ENCODE results near the gene RPL23. TPM values are rescaled to one million over a fixed set of nuclear protein-coding genes. Genes with fewer than 3 reads are reported as not detected.

Gene RPL23
- total RNA-seq, 1 donor from 2014 or later, result 1,994 TPM

GRCh38 chr17:38824899-38825761, 28.4 kb downstream of the RPL23 start, which contains the start of gene CWC25:
Gene CWC25 (minus strand): TSS chr17:38825321. CDS start chr17:38825183, 138 bp downstream.
- Mint-ChIP-seq H3K27me3 (no peaks in the 10 kb centered on the region), H3K9me3 (no peaks in the 10 kb centered on the region), H3K27ac (peak within 1 kb of the TSS; percentile 100), H3K36me3 (ENCODE audit: low read depth) (peaks cover 24% of the 10 kb centered on the region), H3K4me3 (peak within 1 kb of the TSS; percentile 98), H3K4me1 (peaks cover 35% of the 10 kb centered on the region)
- DNase-seq, result peak; percentile 100
- intact Hi-C loops (cut with micrococcal nuclease), result loop anchor here (1.0 to 2.0 kb wide), 4 partner anchors 26 to 74 kb away; partner anchors contain the start of genes PIP4K2B, PSMB3 and RPL23

DNA sequence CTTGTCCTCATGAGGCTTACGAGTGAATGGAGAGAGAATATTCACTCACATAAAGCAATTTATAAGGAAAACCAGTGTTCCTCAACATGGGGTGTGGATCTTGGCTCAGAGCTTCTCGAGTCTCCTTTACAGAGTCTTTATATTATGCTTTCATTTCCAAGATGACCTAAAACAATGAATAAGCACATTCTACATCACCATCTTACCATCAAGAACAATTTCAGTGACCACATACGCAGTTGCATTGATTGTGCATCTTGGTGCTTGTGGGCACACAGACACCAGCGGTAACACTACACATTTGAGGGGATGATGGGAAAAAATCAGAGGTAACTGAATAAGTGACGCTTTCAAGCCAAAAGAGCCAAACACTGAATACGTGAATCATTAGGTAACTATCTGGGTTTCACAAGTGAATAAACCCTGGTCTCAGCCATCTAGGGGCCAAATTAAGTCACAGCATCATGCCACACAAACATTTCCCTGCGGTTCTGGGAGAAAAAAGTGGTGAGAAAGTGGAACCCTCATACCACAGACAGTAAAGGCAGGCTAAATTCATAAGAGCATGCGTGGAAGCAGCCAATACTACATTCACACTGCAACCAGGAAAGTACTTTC, 37.8 kb downstream of the RPL23 start:
- Mint-ChIP-seq H3K9me3 (no peaks in the 10 kb centered on the region), H3K27ac (peak overlapping the region; percentile 5), H3K36me3 (ENCODE audit: low read depth) (peaks cover 37% of the 10 kb centered on the region), H3K4me3 (no peak overlapping the region), H3K27me3 (no peaks in the 10 kb centered on the region), H3K4me1 (peaks cover 9% of the 10 kb centered on the region)
- DNase-seq, result peak; percentile 68
- intact Hi-C loops (cut with micrococcal nuclease), result no loop called here

GRCh38 chr17:38809828-38810227, 43.7 kb downstream of the RPL23 start:
- no peak overlapping the region for H3K27ac Mint-ChIP-seq
- H3K27me3 Mint-ChIP-seq, result no peaks in the 10 kb centered on the region
- no peaks in the 10 kb centered on the region for H3K9me3 Mint-ChIP-seq
- no peak overlapping the region for H3K4me3 Mint-ChIP-seq
- intact Hi-C loops (cut with micrococcal nuclease), result no loop called here
- peaks cover 52% of the 10 kb centered on the region for H3K36me3 Mint-ChIP-seq (ENCODE audit: low read depth)
- peaks cover 2% of the 10 kb centered on the region for H3K4me1 Mint-ChIP-seq
- no peak for DNase-seq

DNA sequence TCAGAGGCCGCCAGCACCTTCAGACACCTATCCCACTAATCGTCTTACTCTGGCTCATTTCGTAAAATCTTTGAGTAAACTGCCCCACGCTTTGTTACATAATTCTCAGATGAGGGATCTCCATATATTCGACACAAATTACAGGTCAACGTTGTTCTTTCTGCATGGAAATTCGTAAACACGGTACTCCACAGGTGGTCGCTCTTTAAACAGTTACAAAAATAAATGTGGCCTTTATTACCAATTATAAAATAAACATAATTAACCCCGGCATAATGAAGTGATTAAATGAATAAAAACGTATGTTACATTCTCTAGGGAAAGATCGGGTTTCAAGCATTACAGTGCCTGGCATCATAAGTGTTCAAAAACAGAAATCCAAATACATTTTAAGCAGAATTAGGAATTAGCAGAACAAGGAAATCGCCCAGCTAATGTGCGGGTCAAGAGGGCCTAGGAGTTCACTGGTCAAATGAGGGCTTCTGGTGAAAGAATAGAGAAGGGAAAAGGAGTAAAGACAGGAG, 53.2 kb downstream of the RPL23 start:
- no peaks in the 10 kb centered on the region for H3K27me3 Mint-ChIP-seq
- H3K27ac Mint-ChIP-seq, result peak overlapping the region; percentile 78
- peak overlapping the region; percentile 83 for H3K4me3 Mint-ChIP-seq
- H3K4me1 Mint-ChIP-seq, result peaks cover 35% of the 10 kb centered on the region
- intact Hi-C loops (cut with micrococcal nuclease), result no loop called here
- no peak for DNase-seq
- peaks cover 46% of the 10 kb centered on the region for H3K36me3 Mint-ChIP-seq (ENCODE audit: low read depth)
- H3K9me3 Mint-ChIP-seq, result no peaks in the 10 kb centered on the region

DNA sequence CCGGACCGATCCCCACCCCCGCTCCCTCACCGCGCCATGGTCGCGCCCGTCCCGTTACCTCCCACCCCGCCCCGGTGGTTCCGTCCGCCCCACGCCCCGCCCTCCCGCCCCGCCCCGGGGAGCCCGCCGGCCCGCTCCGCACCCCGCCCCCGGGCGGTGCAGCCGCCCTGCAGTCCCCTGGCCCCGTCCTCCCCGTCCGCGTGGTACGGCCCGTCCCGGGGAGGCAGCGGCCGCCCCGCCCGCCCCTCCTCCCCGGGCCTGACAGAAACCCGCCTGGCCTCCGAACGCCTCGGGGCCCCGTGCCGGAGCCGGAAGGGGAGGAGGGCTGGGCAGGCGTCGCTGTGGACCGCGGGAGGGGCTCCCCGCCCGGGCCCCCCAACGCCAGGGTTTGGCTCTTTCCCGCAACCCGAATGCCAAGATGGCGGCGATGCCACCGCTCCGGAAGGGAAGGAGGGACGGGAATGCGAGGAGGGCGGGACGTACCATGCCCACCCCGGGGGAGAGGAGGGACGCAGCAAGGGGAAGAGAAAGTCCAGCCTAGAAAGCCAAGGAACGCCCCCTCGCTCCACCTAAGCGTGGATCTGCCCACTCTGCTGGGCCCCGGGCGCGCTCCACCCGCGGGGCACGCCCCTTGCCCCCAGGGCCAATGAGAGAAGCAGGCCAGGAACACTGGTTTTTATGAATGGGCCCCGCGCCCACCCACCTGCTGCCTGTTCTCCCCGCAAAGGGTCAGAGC, 53.9 kb downstream of the RPL23 start, which contains the start of gene PIP4K2B:
Gene PIP4K2B, minus strand, starts transcription at position 56 of the 736 bp plus-strand sequence. CDS start 132 bp downstream, outside the sequence.
- peak within 1 kb of the TSS; percentile 96 for H3K27ac Mint-ChIP-seq
- intact Hi-C loops (cut with micrococcal nuclease), result loop anchor here (1.0 to 2.0 kb wide), 3 partner anchors 26 to 95 kb away; partner anchors contain the start of genes CWC25 and PSMB3
- H3K4me3 Mint-ChIP-seq, result peak within 1 kb of the TSS; percentile 95
- H3K27me3 Mint-ChIP-seq, result no peaks in the 10 kb centered on the region
- DNase-seq, result peak; percentile 97
- no peaks in the 10 kb centered on the region for H3K9me3 Mint-ChIP-seq
- H3K4me1 Mint-ChIP-seq, result peaks cover 35% of the 10 kb centered on the region
- H3K36me3 Mint-ChIP-seq (ENCODE audit: low read depth), result peaks cover 46% of the 10 kb centered on the region

GRCh38 chr17:38798614-38799500, 54.7 kb downstream of the RPL23 start:
- Mint-ChIP-seq H3K4me3 (peak overlapping the region; percentile 95), H3K27me3 (no peaks in the 10 kb centered on the region), H3K36me3 (ENCODE audit: low read depth) (peaks cover 46% of the 10 kb centered on the region), H3K27ac (peak overlapping the region; percentile 96), H3K9me3 (no peaks in the 10 kb centered on the region), H3K4me1 (peaks cover 41% of the 10 kb centered on the region)
- intact Hi-C loops (cut with micrococcal nuclease), result loop anchor here (1.0 to 2.0 kb wide), 3 partner anchors 26 to 95 kb away; partner anchors contain the start of genes CWC25 and PSMB3
- peak; percentile 91 for DNase-seq

Other genes starting within 250 kb of the RPL23 start
- gene SRCIN1, start 247.8 kb downstream of the RPL23 start, total RNA-seq, result 0.21 and 0.26 TPM in 2 replicates
- gene EPOP, start 178.8 kb downstream of the RPL23 start, total RNA-seq, result 52.1 and 54.9 TPM in 2 replicates
- gene MLLT6, start 148.4 kb downstream of the RPL23 start, total RNA-seq, result 243 and 248 TPM in 2 replicates
- gene CISD3, start 123.4 kb downstream of the RPL23 start, total RNA-seq, result 44.0 and 46.7 TPM in 2 replicates
- 4.7 and 5.5 TPM in 2 replicates for gene PCGF2, start 105.4 kb downstream of the RPL23 start, total RNA-seq
- 356 and 358 TPM in 2 replicates for gene PSMB3, start 101.0 kb downstream of the RPL23 start, total RNA-seq
- 42.8 and 44.3 TPM in 2 replicates for gene PIP4K2B, start 54.2 kb downstream of the RPL23 start, total RNA-seq
- gene CWC25, start 28.4 kb downstream of the RPL23 start, total RNA-seq, result 32.1 and 32.4 TPM in 2 replicates
- gene LASP1, start 16.3 kb upstream of the RPL23 start, total RNA-seq, result 130 and 131 TPM in 2 replicates
- gene FBXO47, start 113.7 kb upstream of the RPL23 start, total RNA-seq, result 0.09 TPM in 1 of 2 replicates, not detected in the other

All from activated CD4-positive, alpha-beta T cell treated with anti-CD3 and anti-CD28 coated beads, Interleukin-2, amount 10 ng/mL, durations not matched to agents 24 days and 14 days (primary cell).